Activated naive CD4-positive, alpha-beta T cell (primary cell): ENCODE data around the gene KIAA1217.

Experiments used
- DNase-seq, 4 experiments: peaks; one replicate each; lab custom pipeline; 2025; lab: John Stamatoyannopoulos, UW

Gene KIAA1217

DNA sequence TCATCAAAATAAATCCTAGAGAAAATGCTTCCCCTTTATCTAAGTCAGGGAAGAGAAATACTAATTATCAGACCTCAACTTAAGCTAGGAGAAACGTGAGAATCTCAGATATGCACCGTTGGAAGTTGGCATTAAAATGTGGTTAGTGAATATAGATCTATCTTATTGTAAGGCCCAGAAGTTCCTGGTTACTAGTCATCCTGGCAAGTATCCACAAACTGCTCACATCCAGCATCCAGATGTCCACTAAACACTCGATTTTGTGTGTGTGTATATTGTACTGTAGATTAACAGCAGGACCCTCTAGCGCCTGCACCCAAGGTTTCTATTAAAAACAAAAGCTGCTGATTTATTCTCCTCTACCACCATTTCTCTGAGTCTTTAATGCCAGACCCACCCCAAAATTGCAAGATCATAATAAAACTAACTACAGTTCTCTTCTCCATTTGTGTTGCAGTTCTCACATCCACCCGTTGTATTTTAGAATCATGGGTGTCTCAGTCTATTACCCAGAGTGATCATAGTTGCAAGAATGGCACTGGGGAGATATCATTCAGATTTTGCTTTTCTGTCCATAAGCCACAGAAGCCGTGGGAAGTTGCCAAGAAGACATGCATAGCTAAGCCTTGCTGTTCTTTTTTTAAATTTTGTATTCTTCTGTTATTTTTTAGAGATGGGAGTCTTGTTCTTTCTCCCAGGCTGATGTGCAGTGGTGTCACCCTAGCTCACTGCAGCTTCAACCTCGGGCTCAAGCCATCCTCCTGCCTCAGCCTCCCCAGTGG is 165.4 kb downstream of the KIAA1217 start:
- no peak for DNase-seq

DNA sequence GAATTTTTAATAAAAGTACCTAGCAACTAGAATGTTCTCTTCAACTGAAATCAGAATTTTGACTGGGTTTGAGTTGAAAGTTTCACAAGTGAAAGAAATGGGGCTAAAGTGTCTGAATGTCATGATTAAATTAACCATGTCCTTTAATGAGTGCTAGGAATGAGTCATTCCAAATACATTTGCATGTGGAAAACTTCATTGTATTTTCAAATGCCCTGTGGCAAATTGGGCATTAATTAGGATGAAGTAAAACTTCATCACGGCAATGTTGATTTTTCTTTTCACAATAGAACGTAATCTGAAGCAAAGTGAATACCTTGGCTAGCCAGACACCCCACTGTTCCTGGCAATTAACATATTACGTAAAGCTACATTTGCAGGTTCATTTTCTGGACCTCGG is 166.6 kb downstream of the KIAA1217 start:
- DNase-seq: no peak

DNA sequence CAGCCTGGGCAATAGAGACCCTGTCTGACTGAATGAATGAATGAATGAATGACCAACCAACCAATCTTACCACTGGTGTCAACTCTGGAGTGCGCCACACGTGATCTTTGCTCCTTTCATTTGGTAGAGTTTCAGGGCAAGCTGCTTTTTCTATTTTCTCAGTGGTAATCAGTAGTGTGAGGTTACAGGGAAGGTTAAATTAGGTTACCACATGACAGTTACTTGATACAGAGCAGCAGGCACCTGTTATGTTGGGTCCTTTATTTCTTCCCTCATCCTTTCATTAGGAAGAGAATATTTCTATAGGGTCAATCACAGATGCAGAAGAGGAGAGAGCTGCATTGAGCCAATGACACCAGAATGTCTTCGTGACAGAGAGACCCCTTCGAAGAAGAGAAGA is 167.8 kb downstream of the KIAA1217 start:
- no peak for DNase-seq

DNA sequence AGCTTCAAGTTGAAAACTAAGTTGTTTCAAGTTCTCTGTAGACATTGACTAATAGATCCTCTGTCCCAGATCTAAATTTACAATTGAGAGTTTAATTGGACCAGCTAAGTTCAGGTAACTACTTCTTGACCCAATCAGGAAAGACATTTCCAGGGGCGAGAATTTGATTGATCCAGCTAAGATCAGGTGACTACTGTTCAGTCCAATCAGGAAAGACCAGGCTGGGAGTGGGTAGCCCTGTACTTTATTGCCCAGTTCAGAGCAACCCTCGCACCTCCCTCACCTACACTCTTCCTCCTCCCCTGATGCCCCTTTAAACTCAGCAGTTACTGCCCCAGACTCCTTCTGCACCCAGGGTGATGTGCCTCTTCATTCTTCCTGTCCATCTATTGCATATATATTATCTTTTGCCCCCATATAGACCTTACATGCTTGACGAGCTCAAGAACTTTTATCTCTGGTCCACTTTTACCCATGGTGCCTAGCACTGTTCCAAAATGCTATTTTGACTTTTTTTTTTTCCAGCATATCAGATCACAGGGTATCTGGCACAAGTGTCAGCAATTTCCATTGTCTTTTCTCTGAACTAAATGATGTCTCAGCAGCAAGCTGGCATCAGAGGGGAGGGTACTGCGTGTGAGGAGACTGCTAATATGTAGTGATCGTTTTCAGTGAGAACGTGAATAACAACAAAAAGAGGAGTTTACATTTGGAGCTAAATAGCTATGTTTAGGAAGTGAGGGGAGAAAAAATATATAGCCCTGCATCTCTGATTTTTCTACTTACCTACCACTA is 169.4 kb downstream of the KIAA1217 start:
- DNase-seq: no peak

DNA sequence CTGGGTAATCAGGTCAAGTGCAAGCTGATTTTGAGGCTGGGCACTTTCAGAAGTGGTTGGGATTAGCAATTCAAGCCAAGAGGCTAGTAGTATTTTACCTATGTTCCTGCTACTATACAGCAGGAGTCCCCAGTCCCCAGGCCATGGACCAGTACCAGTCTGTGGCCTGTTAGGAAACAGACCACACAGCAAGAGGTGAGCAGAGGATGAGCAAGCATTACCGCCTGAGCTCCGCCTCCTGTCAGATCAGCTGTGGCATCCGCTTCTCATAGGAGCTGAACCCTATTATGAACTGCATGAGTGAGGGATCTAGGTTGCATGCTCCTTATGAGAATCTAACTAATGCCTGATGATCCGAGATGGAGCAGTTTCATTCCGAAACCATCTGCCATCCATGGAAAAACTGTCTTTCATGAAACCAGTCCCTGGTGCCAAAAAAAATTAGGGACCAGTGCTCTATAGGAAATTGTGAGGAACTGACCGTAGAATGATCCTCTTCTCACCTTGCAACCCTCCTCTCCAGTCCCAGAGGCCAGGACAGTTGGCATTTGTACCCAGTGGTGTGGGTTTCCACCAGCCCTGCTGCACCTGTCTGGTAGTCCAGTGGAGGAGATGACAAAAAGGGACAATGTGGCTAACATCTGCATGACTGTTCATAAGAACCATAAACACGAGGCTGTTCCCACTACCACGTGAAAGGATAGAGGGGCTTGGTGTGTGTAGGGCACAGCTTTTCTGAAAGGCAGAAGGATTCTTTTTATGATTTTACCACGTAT is 172.5 kb downstream of the KIAA1217 start:
- no peak for DNase-seq

DNA sequence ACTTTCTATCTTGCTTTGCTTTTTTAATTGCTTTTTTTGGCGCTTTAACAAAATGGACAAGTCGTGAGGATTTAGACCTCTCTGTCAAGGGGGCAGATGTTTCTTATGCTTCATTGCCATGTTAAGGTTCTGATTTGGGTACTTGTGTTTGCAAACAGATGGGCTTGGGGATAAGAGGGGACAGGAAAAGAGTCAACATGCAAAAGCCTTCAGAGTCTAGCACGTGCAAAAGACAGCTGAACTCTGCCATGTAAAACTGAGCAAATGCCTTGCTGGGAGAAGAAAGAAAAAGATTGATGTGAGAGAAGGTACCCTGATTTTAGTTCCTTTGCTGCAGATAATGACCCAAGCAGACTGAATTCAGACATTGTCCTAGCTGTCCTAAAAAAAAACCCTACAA is 173.1 kb downstream of the KIAA1217 start:
- no peak for DNase-seq

DNA sequence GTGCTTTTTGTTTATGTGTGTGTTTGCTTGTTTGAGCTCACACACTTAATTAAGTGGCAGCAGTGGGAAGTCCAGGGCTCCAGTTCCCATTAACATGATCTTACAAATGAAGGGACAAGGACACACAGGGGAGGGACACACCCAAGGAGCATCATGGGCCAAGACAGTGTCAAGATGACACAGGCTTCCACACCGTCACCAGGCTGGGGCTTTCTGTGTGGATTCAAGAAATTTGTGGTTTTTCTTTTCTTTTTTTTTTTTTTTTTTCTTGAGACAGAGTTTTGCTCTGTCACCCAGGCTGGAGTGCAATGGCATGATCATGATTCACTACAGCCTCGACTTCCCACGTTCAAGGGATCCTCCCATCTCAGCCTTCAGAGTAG is 173.6 kb downstream of the KIAA1217 start:
- DNase-seq: no peak

DNA sequence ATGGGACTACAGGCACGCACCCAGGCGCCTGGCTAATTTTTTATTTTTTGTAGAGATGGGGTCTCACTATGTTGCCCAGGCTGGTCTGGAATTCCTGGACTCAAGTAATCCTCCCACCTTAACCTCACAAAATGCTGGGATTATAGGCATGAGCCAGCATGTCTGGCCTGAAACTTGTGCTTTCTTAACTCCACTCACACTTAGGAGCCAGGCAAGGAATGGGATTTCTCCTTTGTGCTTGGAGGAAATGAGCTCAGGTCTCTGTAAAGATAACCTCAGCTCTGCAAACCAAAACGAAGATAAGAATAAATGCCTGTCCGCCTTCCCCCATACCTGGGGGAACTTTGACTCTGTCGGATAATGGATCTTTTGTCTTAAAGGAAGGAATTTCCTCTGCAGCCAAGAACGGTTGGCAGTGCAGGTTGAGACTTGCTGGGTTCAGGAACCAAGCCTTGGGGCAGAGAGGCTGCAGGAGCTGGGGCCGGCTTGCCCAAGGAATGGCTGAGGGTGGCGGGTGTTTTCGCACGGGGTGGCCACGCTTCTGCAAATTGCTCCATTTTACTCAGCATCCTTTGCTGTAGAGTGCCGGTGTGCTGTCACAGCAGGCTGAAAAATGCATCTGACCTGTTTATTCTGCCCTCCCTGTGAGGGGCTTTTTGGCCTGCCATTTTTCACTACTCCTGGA is 174.2 kb downstream of the KIAA1217 start:
- DNase-seq: no peak

DNA sequence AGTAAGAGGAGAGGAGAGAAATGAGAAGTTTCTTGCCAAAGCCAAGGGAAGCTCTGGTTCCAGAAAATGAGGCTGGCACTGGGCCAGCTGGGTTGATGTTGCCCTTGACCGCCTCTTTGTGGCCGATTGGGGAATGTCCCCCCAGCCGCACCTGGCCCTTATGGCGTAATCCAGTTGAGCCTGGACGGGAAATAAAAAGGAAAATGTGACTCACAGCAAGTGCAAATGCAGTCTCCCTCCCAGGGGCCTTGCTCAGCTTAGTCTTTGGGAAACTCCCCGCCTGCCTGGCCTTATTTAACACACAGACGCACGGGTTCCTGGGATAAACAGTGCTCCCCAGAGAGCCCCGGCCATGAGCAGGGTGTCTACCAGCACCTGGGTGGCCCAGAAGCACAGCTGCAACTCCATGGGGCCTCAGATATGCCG is 174.8 kb downstream of the KIAA1217 start:
- no peak for DNase-seq

DNA sequence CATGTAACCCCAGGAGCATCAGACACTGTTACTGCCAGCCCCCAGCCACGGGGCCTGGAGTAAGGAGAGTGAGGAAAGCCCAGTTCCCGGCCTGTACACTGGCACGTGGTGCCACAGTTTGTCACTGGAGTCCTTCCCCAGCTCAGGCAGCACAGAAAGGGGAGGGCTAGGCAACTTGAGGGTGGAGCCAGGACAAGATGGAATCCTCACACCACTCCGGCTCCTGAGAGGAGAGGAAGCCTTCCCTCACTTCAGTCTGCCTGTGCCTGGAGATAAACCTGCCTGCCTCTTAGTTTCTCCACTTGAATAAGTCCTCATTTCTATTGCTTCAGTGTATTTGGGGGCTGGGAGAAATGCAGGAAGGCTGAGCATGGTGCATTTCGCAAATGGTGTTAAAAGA is 176.0 kb downstream of the KIAA1217 start:
- no peak for DNase-seq

DNA sequence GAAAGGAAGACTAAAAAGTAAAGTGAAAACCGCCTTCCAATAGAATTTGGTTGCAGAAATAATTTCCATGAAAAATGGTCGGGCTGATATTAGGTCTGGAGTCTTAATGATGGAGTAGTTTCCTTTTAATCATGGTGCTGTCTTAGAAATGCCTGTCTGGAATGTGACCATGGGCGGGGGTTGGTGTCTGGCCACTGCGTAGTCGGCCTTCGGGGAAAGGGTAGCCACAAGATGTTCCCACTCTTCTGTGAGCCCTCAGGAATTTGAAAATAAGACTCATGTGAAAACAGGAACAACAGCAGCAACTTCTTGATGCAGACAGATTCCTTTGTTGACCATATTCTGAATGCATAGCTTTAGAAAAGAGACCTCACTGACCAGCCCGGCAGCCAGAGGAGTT is 176.8 kb downstream of the KIAA1217 start:
- DNase-seq: no peak

DNA sequence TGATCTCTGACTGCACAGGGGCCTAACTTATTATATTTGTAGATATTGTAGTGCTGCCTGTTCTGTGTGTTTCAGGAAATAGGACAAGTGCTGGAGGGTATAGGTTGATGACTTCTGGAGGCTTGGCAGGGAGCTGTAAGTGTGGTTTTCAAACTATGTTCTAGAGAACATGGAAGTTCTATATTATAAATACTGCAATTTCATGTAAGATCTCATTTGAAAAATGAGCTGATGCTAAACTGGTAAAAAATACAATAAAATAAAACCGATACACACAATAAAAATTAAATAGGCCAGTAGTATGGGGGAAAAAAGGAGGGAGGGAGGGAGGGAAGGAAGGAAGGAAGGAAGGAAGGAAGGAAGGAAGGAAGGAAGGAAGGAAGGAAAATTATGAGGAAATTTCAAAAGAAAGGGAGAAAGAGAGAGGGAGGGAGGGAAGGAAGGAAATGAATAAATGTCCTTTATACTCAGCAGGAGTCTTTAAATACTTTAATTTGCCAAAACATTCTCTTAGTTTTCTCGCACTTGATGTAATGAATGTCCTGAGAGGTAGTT is 181.3 kb downstream of the KIAA1217 start:
- no peak for DNase-seq

DNA sequence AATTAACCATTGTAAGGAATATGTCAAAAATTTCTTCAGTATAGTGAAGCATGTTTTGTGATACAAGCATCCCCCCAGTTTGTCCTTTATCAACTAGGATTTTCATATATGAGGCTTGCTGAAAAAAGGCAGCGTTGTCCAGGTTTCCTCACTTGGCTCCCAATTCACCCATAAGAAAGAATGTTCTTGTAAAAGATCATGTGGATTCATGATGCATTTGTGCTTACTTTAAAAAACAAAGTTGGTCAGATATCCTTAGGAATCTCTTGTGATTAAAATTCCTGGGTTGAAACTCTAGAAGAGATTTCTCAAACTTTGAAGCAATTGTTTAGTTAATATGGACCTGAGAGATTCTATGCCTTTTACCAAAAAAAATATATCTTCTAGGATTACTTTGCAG is 181.8 kb downstream of the KIAA1217 start:
- DNase-seq: no peak

DNA sequence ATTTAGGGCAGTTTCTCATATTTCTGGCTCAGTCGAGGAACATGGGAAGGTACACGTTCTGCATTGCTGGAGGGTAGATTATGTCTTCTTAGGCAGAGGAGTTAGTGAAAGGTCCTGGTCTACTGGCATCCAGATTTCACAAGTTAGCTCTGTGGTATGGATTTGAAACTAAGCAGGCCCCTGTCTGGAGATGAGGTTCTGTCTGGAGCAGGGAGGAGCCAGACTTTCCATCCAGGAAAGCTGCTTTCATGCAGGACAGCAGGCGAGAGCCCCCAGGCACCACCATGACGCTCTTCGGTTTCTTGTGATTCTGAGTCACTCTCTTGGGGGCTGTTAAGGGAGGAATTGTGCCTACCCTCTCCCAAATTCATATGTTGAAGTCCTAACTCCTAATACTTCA is 184.3 kb downstream of the KIAA1217 start:
- DNase-seq: no peak

DNA sequence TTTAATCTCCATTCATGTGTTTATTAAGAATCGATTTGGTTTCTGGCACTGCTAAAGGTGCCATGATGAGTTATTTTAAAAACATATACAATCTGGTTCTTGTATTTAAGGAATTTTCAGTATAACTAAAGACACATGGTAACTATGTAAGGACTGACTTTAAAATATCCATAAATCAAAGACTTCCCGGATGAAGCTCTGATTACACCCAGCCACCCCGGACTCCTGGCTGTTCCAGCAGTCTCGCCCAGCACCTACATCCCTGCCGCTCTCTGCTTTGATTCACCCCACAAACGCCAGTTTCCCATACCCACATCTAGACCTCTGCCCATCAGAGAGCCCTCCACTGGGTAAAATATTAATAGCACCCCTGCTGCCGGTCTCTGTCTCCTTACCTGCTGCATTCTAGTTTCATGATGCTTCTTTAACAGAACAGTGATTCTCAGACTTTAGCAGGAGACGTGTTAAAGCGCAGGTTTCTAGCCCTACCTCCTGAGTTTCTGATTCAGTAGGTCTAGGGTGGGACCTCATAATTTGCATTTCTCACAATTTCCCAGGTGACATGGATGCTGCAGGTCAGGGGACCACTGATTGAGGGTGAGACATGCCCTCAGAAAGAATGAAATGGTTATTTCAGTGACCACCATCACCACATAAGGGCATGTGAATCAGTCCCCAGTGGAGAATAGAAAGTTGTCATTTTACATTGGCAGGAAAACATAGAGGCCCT is 185.7 kb downstream of the KIAA1217 start:
- no peak for DNase-seq

DNA sequence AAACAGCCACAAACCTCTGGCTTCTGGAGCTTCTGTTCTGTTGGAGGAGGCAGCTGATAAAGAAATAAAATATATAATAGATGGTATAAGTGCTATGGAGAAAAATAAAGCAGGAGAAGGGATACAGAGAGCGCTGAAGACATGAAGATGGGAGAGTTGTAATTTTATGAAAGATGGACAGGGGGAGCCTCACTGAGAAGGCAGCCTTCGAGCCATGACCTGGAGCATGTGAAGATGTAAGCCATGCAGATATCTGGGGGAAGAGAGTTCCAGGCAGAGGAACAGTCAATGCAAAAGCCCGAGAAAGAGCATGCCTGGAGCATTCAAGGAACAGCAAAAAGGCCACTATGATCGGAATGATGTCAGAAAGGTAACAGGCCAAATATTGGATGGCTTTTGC is 187.5 kb downstream of the KIAA1217 start:
- DNase-seq: no peak

DNA sequence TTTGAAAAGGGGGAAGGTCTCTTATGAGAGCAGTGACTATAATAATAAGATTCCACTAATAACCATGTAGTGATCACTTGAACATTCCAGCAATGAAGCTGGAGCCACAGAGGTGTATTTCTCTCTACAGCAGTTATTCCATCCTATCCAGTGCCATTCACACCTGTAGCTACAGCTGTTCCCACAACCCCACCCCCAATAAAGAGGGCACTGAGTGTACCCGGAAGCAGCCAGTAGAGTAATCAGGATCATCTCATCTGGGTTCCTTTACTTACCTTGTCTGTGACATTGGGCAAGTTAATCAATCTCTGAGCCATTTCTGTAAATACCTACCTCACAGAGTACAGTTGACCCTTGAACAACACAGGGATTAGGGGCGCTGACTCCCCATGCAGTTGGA is 188.7 kb downstream of the KIAA1217 start:
- DNase-seq: no peak

DNA sequence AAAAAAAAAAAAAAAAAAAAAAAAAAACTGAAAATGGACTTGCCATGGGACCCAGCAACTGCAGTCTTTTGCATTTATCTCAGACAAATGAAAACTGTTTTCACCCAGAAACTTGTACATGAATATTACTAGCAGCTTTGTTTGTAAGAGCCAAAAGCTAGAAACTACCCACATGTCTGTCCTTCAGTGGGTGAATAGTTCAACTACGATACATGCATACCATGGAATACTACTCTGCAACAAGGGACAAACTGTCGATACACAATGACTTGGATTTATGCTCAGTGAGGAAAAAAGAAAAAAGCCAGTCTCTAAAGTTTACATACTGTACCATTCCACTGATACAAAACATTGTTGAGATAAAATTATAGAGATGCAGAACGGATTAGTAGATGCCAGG is 195.6 kb downstream of the KIAA1217 start:
- no peak for DNase-seq

DNA sequence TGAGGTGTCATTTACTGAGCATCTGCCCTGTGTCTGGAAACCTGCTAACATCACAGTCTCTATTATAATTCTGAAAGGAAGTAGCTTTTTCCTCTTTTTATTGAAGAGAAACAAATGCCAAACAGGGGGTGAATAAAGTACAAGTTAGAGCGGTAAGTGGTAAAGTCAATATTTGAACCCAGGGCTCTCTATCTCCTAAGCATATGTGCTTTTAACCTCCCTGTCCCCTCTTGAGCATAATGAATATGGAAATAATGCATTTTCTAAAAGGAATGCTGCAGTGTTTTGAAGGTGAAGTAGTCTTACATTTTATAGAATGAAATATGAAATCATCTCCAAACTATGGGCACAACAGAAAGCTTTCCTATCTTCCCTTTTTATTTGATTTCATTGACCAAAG is 196.7 kb downstream of the KIAA1217 start:
- DNase-seq: no peak

DNA sequence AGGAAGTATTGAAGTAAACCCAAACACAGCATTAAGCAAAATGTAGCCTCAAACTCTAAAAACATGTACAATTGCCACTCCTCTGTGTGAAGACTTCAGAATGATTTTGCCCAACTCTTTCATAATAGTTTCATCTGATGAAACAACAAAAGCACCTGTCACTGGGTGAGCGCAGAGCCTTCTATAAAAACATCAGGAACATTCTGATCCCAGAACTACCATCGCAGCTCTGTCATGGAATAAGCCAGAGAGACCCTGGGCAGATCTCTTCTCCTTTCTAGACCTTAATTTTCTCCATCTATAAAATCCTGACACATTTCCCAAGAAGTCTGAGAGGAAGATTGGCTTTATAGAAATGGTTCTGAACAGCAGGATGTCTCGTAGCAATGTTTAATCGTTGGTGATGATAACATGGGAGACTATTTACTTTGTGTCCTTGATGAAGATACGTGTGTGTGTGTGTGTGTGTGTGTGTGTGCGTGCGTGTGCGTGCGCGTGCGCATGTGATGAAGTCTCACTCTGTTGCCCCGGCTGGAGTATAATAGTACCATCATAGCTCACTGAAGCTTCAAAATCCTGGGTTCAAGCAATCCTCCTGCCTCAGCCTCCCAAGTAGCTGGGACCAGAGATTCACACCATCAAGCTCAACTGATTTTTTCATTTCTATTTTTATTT is 198.0 kb downstream of the KIAA1217 start:
- DNase-seq: no peak

DNA sequence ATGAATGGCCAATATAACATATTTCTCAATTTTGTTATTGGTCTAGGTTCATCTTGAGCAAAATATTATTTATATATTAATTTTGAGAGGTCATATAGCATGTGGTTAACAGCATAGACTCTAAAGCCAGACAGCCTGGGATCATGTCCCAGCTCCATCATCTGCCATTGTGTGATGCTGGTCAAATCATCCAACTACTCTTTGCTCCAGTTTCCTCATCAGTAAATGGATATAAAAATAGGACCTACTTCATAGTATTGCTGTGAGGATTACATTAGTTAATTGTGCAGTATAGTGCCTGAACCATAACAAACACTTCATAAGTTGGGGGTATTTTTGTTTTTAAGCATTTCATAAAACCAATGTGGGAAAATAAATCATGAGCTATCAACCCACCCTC is 199.0 kb downstream of the KIAA1217 start:
- no peak for DNase-seq
